ENCODE data around the gene SHANK2. TPM values are rescaled to one million over a fixed set of nuclear protein-coding genes. Genes with fewer than 3 reads are reported as not detected.

The SHANK2 gene
- total RNA-seq, 1 experiment from 2014 or later: 0.71 TPM

- Histone ChIP-seq H3K36me3 (ENCODE audit: insufficient read depth, low read length, poor library complexity, severe bottlenecking) (no peaks in the 10 kb centered on the region), H3K4me1 (ENCODE audit: insufficient read depth, low read length, poor library complexity, severe bottlenecking) (no peaks in the 10 kb centered on the region), H3K4me3 (ENCODE audit: low read depth, low read length, poor library complexity, severe bottlenecking) (no peak overlapping the region), H3K27me3 (replicated peaks; ENCODE audit: insufficient read depth, low read depth, low read length, poor library complexity) (no peaks in the 10 kb centered on the region), H3K9me3 (ENCODE audit: low read depth, low read length, poor library complexity, severe bottlenecking) (no peaks in the 10 kb centered on the region), H3K27ac (ENCODE audit: low read depth, low read length, poor library complexity, severe bottlenecking) (no peak overlapping the region)
- no peak for DNase-seq (ENCODE audit: low spot score)
- CTCF ChIA-PET: no interaction called here
- TF ChIP-seq EZH2 (IDR thresholded peaks at IDR 0.05; ENCODE audit: borderline replicate concordance, low read depth, low read length, poor library complexity, severe bottlenecking): no peak
- TF ChIP-seq CTCF (conservative IDR thresholded peaks at IDR 0.05; ENCODE audit: low read depth, low read length): no peak
- intact Hi-C loops (cut with micrococcal nuclease; ENCODE audit: unreplicated experiment): no loop called here
- BruUV-seq (replicated peaks): no TSS peak
- POLR2A ChIA-PET (ENCODE audit: low non-redundant PET): no interaction called here
Measured at GRCh38 chr11:71202598-71202944, 49.8 kb downstream of the SHANK2 start.

Other genes starting within 250 kb of the SHANK2 start
- gene DHCR7, start 195.8 kb upstream of the SHANK2 start, total RNA-seq (2021): 271 and 286 TPM in 2 replicates
- gene NADSYN1, start 200.6 kb upstream of the SHANK2 start, total RNA-seq (2021): 35.5 and 46.7 TPM in 2 replicates